NAMALWA (cell line): ENCODE results near the gene UGT2B15.
"Not testable (repeated sequence)": the region's sequence is repeated elsewhere in the genome, so short reads cannot be mapped to it uniquely, and the experiment has no call there.

Experiments
- DNase-seq: peaks from one replicate; pipeline ENCODE4 v3.0.0-alpha.2; 2015; ENCODE audit warnings: low spot score

The UGT2B15 gene

GRCh38 chr4:68670479-68670939 lies at the start of gene UGT2B15:
TSS of gene UGT2B15 (minus strand) at chr4:68670652. CDS start at chr4:68670618, 34 bp downstream.
- DNase-seq, result not testable (repeated sequence)

DNA sequence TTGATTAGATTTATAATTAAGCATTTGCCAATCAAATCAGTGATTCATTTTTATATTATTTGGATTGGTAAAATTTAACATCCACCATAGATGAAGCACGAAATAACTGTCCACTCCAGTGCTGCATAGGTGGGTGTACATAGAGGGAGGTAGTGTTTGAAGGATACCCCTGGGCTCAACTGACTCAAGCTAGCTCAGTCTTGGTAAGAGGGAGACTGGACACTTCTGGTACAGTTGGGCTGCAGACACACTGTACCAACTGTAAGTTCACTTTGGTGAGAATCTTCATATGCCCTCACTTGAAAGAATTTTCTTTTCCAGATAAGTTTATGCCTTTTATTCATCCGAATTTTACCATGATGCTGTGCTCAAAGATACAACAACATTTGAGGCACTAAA lies 48.6 kb upstream of the UGT2B15 start:
- no peak for DNase-seq

DNA sequence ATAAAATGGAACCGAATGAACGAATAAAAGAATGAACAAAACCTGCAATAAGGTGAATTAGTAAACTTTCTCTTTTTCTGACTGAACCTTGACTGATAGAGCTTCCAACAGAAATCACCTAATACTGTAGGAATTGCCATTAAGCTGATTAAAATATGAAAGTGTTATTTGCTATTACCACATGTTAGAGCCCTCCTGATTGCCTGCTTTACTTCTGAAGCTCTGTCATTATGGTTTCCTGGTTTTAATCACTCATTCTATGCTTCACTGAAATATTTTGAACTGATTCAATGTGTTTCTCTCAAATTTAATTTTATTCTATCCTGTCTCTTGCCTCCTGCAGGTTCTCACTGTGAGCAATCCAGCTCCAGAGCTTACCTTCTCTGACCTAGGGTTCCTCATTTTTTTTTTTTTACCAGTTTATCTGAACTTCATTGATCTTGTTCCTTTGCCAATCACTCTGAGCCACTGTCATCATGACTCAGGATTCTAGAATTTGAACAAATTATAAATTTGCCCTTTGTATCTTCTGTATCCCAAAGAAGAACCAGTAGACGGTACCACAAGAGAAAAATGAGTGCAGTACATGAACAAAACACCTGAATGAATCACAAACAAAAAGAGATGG lies 48.1 kb upstream of the UGT2B15 start:
- no peak for DNase-seq

GRCh38 chr4:68717999-68718398 lies 47.5 kb upstream of the UGT2B15 start:
- DNase-seq, result no peak

DNA sequence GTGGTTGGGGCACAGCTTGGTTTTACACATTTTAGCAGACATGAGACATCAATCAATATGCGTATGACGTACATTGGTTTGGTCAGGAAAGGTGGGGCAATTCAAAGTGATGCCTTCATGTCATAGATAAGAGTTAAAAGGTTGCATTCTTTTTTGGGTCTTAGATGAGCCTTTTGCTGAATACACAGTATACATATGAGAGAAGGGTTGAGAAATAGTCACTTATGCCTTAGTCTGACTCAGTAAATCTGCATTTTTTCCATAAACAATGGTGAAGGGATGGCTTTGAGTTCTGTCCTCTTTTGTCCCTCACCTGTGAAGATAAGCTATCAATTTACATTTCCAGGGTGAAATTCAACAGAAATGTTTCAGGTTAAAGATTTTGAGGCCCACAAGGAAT lies 43.9 kb upstream of the UGT2B15 start:
- no peak for DNase-seq

DNA sequence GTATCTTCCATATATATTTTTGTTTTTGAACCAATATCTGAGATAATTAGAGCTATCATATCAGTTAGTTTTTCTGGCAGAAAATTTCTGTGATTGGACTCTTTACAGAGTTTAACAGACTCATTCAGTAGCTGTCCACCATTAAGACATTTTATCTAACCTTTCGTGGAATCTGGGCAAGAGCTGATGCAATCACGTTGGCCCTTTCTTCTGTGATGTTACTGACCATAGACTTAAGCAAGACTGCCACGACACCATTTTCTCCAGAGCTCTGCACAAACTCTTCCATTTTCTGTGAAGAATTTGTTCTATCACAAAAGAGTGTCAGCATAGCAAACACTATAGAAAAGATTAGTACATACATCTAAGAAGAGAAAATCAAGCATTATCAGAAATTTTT lies 41.8 kb upstream of the UGT2B15 start:
- DNase-seq, result no peak

GRCh38 chr4:68708566-68708965 lies 38.1 kb upstream of the UGT2B15 start:
- no peak for DNase-seq

DNA sequence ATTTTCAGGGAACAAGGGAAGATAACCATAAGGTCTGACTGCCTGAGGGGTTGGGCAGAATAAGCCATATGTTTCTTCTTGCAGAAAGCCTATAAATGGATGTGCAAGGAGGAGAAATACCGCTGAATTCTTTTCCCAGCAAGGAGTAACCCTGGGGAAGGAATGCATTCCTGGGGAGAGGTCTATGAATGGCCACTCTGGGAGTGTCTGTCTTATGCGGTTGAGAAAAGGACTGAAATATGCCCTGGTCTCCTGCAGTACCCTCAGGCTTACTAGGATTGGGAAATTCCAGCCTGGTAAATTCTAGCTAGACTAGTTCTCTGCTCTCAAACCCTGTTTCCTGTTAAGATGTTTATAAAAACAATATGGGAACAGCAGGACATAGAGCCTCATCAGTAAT lies 32.7 kb upstream of the UGT2B15 start:
- DNase-seq, result not testable (repeated sequence)

DNA sequence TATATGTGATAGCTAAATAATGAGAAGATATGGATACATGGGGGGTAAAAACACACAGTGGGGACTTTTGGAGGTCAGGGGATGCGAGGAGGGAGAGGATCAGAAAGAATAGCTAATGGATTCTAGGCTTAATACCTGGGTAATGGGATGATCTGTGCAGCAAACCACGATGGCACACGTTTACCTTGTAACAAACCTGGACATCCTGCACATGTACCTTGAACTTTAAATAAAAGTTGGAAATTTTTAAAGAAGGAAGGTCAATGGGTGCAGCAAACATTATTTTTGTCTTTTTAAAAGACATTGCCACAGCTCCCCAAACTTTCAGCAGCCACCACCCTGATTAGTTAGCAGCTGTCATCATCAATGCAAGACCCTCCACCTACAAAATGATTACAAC lies 29.7 kb upstream of the UGT2B15 start:
- DNase-seq, result no peak

DNA sequence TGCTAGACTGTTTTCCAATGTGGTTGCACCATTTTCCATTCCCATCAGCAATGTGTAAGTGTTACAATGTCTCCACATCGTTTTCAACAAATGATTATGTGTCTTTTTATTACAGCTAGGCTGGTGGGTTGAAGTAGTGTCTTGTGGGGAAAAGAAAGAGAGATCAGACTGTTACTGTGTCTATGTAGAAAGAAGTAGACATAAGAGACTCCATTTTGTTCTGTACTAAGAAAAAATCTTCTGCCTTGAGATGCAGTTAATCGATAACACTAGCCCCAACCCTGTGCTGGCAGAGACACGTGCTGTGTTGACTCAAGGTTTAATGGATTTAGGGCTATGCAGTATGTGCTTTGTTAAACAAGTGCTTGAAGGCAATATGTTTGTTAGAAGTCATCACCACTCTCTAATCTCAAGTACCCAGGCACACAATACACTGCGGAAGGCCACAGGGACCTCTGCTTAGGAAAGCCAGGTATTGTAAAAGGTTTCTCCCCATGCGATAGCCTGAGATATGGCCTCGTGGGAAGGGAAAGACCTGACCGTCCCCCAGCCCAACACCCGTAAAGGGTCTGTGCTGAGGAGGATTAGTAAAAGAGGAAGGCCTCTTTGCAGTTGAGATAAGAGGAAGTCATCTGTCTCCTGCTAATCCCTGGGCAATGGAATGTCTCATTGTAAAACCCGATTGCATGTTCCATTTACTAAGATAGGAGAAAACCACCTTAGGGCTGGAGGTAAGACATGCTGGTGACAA lies 23.0 kb upstream of the UGT2B15 start:
- DNase-seq, result no peak

GRCh38 chr4:68691186-68691585 lies 20.7 kb upstream of the UGT2B15 start:
- DNase-seq, result no peak

DNA sequence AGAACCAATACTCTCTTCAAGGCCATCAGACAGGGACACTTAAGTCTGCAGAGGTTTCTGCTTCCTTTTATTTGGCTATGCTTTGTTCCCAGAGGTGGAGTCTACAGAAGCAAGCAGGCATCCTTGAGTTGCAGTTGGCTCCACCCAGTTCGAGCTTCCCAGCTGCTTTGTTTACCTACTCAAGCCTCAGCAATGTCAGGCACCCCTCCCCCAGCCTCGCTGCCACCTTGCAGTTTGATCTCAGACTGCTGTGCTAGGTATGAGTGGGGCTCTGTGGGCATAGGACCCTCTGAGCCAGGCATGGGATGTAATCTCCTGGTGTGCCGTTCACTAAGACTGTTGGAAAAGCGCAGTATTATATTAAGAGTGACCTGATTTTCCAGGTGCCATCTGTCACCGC lies 12.6 kb upstream of the UGT2B15 start:
- no peak for DNase-seq

- DNase-seq, result not testable (repeated sequence)
Measured at GRCh38 chr4:68681298-68681697, 10.8 kb upstream of the UGT2B15 start.

DNA sequence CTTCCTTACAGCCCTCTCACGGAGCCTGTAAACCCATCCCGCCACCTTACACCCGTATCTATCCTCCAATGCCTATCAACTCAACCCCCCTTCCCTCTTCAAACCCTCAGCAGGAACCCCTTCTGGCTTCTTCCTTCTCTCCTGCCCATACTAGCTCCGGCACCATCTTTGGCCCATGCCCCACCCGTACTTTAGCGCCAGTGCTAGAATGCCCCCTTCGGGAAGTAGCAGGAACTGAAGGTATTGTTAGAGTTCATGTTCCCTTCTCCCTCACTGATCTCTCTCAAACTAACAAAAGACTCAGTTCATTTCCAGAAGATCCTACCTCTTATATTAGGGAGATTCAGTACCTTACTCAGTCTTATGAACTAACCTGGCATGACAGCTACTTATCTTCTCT lies 2.7 kb upstream of the UGT2B15 start:
- no peak for DNase-seq

GRCh38 chr4:68671217-68671616 lies 765 bp upstream of the UGT2B15 start:
- DNase-seq, result not testable (repeated sequence)

- not testable (repeated sequence) for DNase-seq
Measured at GRCh38 chr4:68668537-68669163, 1.8 kb downstream of the UGT2B15 start.

DNA sequence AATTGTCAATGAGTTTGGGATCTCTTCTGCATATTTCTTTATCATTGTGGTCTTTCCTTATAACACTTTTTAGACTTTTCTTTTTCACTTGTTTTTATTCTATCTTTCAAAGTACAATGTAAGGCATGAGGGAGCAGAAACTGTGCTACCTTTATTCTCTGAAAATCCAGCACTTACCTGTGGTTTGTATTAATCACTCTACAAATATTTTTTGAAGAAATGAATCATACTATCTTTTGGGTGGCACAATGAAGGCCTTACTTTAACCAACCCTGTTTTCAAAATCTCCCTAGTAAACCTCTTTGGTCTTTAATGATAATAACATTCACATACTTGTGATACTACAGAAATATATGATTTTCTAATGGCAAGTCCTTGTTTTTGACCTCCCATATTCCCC lies 2.9 kb downstream of the UGT2B15 start:
- not testable (repeated sequence) for DNase-seq

DNA sequence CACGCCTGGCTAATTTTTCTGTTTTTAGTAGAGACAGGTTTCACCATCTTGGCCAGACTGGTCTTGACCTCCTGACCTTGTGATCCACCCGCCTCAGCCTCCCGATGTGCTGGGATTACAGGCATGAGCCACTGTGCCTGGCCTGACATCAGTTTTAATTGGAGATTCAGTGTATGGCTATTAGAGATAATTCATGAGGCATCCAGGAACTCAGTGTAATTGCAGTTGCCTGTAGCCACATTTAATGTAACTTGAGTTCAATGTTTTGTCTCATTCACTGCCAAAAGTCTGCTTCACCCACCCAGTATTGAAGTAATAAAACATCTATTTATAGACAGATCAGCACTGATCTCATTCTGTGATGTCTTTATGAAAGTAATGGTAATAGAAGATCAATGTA lies 5.7 kb downstream of the UGT2B15 start:
- DNase-seq, result not testable (repeated sequence)

GRCh38 chr4:68662836-68663574 lies 7.4 kb downstream of the UGT2B15 start:
- DNase-seq, result not testable (repeated sequence)

DNA sequence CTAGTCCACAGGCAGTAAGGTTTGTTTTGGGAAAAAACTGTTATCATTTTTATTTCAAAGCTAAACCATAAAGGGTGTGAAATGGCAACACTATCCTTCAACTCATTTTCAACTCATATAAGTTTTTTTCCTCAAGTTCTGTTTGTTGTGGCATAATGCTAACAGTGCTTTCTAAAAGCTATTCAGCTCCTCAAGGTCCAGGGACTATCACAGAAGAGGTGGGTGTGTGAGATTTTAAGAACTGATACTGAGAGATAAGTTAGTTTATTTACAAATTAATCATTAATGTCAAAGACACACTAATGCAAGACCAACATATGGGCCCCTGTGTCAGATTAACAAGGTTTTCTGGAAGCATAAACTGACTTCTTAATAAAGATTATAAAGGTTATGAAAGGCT lies 11.8 kb downstream of the UGT2B15 start:
- DNase-seq, result no peak

DNA sequence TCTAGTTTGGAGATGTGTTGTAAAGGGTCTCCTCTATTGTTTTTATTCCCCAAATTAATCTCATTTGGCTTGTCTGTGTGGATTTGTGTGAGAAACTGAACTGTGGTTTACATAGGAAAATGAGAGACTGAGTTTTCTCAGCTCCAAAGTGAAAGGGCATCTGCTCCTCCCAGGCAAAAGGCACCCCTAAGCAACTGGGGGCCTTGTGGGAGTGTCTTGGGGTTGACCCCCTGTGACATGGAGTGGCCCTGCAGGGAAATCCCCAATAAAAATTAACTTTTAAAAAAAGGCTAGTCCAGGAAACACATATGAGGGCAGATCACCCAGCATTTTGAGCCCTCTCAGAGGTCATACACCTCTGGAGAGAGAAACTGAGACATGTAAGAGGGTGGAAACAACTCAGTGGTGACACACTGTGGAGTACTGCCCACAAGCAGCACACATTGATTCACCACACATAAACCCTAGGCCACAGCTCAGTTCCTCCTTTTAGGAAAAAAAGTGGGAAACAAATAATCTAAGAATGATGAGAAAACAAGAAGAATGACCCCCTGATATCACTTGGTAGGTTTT lies 13.3 kb downstream of the UGT2B15 start:
- not testable (repeated sequence) for DNase-seq

DNA sequence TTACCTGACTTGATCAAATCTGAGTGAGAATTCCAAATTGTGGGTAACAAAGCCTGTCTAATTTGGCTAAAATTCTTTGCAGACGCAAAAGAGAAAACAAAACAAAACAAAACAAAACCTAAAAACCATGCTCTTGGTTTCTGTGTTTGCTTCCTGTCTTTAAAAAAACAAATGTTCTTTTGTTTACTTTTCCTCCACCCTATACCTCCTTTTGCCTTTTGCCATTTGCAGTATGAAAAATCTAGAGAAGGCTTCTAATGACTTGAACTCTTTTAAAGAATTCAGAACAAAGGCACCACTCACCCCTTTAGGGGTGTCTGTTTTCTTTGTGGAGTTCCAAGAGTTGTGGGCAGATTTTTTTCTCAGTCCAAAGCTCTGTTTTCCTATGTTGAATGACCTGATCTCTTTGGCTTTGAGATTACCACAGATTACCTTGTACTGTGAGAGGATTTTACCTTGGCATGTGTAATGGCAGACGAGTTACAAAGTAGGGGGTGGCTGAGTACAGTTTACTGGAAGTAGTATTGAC lies 13.9 kb downstream of the UGT2B15 start:
- not testable (repeated sequence) for DNase-seq
